ENCODE results near the gene DDR1.
A peak's percentile ranks its signal among the peaks of the same experiment; 100 is the strongest.

DDR1 gene

DNA sequence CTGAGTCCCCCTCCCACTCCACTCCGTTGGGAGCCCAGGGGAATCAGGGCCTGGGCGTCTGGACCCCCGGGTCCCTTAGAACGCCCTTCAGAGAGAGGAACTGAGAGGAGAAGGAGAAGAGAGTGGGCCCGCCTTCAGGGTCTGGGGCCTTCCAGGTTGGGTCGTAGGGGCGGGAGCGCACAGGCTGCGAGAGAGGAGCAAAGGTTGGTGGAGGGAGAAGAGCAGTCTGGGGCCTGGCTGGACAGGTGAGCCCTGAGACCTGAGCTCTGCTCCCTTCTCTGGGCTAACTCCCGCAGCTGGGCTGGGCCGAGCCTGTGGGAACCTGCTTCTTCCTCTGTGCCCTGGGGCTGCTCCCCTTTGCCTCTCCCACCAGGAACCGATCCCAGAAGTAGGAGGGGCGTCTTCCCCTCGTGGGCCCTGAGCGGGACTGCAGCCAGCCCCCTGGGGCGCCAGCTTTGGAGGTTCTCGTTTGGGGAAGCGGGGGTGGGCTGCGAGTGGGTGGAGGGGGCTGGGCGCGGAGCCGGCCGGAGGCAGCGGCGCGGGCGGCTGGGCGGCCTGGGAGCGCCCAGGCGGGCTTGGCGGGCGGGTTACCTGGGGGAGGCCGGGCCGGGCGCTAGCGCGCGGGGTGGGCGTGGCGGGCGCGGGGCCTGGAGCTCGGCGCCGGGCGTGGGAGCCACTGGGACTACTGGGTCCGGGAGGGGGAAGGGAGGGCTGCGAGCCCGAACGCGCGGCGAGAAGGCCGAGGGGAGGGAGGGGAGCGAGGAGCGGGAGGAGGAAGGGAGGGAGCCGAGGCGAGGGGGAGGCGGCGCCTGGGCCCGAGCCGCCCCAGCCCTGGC is at the start of gene DDR1:
Gene DDR1, plus strand, starts transcription at position 835 of the 836 bp plus-strand sequence. CDS start 4,211 bp downstream, outside the sequence.
- DNase-seq (ENCODE audit: insufficient read length, low spot score) (peak; percentile 59), FAIRE-seq (no peak)
- TF ChIP-seq POLR2A (IDR thresholded peaks at IDR 0.05; ENCODE audit: low read depth, low read length), result no peak

DNA sequence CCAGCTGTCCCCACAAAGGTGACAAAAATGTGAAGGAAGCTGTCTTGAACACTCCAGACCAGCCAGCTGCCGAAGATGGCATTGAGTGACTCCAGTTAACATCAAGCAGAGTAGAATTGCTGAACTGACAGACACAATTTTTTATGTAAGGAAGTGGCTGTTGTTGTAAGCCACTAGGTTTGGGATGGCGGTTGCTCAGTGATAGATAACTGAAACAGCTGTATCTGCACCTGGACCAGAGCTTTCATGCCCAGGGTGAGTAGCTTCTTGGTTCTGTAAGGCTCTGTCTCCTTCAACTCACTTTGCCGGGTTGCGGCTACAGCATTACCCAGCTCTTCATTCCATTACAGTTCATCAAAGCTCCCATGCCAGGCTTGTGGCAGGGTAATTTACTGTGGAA is 49.7 kb upstream of the DDR1 start:
- DNase-seq (ENCODE audit: insufficient read length, low spot score) (no peak), FAIRE-seq (no peak)
- TF ChIP-seq POLR2A (IDR thresholded peaks at IDR 0.05; ENCODE audit: low read depth, low read length), result no peak

GRCh38 chr6:30835576-30835975 is 48.7 kb upstream of the DDR1 start:
- no peak for TF ChIP-seq POLR2A (IDR thresholded peaks at IDR 0.05; ENCODE audit: low read depth, low read length)
- no peak for DNase-seq (ENCODE audit: insufficient read length, low spot score)
- FAIRE-seq, result no peak

GRCh38 chr6:30836431-30836866 is 47.9 kb upstream of the DDR1 start:
- DNase-seq (ENCODE audit: insufficient read length, low spot score) (no peak), FAIRE-seq (no peak)
- no peak for TF ChIP-seq POLR2A (IDR thresholded peaks at IDR 0.05; ENCODE audit: low read depth, low read length)

GRCh38 chr6:30836957-30837356 is 47.4 kb upstream of the DDR1 start:
- no peak for TF ChIP-seq POLR2A (IDR thresholded peaks at IDR 0.05; ENCODE audit: low read depth, low read length)
- DNase-seq (ENCODE audit: insufficient read length, low spot score) (no peak), FAIRE-seq (no peak)

DNA sequence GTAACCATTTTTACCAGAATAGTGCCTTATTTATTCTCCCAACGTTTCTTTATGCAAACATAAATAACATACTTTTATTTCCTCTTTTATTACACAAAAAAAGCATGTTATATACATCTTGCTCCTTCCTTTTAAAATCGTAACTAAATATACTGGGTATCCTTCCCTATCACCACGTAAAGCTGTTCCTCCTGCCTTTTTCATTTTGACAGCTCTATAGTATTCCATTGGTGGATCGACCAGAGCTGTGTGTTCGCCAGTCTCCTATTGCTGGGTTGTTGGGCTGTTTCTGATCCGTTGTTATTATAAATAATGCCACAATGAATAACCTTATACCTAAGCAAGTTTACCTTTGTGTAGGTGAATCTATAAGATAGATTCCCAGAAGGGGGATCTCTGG is 46.9 kb upstream of the DDR1 start:
- no peak for DNase-seq (ENCODE audit: insufficient read length, low spot score)
- TF ChIP-seq POLR2A (IDR thresholded peaks at IDR 0.05; ENCODE audit: low read depth, low read length), result no peak

DNA sequence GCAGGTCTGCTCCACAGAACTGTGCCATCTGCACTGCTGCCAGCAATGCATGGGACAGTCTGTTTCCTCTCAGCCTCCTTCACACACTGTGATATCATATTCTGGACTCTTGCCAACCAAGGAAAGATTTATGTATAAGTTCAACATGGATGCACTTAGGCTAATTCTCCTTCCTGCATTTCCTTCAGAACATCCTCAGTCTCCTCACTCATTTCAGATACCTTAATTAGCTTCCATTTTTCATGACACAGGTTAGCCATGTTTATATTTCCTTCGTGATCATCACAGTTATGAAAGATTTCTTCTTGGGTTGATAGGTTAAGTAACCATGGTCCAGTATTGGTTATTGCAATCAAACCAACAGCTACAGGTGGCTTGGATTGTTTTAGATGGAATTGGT is 46.4 kb upstream of the DDR1 start:
- FAIRE-seq (no peak), DNase-seq (ENCODE audit: insufficient read length, low spot score) (no peak)
- no peak for TF ChIP-seq POLR2A (IDR thresholded peaks at IDR 0.05; ENCODE audit: low read depth, low read length)

More for the DNA sequence above, 46.9 kb upstream of the DDR1 start:
- FAIRE-seq, result no peak

- TF ChIP-seq POLR2A (IDR thresholded peaks at IDR 0.05; ENCODE audit: low read depth, low read length), result no peak
- no peak for FAIRE-seq
- DNase-seq (ENCODE audit: insufficient read length, low spot score), result no peak
Observed at GRCh38 chr6:30839671-30840070, 44.6 kb upstream of the DDR1 start.

DNA sequence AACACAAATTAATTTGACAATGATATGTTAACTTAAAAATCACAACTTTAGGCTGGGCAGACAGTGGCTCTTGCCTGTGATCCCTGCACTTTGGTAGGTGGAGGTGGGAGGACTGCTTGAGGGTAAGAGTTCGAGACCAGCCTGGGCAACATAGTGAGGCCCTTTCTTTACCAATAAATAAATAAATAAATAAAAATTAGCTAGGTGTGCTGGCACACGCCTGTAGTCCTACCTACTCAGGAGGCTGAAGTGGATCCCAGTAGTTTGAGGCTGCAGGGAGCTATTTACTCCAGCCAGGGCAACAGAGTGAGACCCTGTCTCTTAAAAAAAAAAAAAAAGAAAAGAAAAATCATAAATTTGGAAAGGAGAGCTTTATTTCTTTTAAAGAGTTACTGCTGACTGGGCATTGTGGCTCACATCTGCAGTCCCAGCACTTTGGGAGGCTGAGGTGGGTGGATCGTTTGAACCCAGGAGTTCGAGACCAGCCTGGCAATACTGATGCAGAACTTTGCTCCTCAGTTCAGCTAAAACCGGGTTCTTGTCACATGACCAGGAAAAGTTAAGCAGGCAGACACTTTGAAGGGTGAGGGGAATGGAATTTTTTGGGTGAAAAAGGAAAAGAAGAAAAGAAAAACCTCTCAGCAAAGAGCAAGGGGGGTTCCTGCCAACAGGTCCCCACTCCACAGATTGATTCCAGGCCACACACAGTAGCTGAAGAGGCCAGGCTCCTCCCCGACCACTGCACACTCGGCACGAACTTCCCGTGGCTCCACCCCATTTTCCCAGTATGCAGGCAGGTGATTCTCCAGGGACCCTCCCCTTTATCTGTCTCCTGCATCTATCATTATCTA is 44.0 kb upstream of the DDR1 start:
- no peak for FAIRE-seq
- DNase-seq (ENCODE audit: insufficient read length, low spot score), result no peak
- no peak for TF ChIP-seq POLR2A (IDR thresholded peaks at IDR 0.05; ENCODE audit: low read depth, low read length)

DNA sequence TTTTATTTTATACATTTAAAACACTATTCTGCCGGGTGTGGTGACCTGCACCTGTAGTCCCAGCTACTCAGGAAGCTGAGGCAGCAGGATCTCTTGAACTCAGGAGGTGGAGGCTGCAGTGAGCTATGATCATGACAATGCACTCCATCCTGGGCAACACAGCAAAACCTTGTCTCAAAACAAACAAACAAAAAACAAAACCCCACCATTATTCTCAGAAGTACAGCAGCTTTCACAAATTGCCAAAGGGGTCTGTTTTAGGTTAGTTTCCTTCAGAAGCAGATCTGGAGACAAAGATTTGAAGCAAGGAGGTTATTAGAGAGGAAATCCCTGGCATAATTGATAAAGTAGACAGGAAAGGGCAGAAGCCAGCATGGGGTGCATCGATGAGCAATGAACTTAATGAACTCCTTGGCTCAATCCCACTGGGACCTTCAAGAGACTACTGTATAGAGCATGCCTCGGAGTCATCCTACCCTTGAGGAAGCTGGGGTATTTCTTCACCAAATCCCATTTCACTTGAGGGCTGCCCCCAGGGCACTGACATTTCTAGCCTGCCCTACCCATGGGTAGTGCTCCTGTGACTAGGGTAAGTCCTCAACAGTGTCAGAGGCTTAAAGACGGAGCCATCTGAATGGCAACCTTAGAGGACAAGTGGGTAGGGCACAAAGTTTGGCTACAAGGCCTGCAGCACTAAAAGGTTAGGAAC is 43.2 kb upstream of the DDR1 start:
- DNase-seq (ENCODE audit: insufficient read length, low spot score), result no peak
- FAIRE-seq, result no peak
- no peak for TF ChIP-seq POLR2A (IDR thresholded peaks at IDR 0.05; ENCODE audit: low read depth, low read length)

DNA sequence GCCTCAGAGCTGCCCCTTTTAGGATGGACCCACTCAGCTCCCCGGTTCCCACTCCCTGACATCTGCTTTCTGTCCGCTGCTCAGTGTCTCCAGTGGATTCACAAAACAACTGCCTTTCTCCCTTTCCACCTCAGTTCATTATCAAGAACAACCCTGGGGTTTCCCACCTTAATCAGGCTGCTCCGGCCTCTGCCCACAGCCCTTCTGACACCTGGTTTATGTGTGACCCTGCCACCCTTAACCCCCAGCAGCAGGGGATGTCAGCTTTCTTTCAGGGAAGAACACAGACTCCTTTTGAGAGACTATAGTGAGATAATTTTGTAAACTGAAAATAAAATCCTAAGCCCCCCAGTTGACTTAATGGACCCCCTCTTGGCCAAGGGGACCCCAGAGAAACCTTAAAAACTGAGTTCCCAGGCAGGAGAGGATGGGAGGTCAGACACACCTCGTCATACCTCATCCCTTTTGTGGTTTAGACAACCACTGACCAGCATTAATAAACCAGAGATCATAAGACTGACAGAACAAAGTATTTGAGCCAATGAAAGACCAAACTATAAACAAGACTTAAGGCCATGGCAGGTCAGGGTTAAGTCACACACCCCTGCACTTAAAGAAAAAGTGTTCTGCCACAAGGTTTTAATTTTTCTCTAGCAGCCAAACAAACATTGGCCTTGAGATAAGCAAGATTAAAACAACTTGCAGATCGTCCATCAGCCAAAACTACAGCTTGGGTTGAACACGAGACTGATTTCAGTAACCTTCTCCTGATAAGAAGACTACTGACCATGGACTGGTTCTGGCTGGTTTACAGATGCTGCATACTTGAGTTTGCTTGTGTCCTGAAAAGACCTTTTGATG is 42.4 kb upstream of the DDR1 start:
- DNase-seq (ENCODE audit: insufficient read length, low spot score) (no peak), FAIRE-seq (no peak)
- TF ChIP-seq POLR2A (IDR thresholded peaks at IDR 0.05; ENCODE audit: low read depth, low read length), result no peak

GRCh38 chr6:30842754-30843610 is 41.3 kb upstream of the DDR1 start:
- TF ChIP-seq POLR2A (IDR thresholded peaks at IDR 0.05; ENCODE audit: low read depth, low read length), result no peak
- no peak for FAIRE-seq
- no peak for DNase-seq (ENCODE audit: insufficient read length, low spot score)

Measured in H54 (cell line).